DOHH2 (cell line): ENCODE measurements around the gene MVB12B.

ENCODE experiments used
- CTCF ChIP-seq: fragments of 200-600 bp; sonication (generic); IDR thresholded peaks from one replicate; pipeline ENCODE4 v1.5.1; 2014; ENCODE audit warnings: antibody characterized with exemption, mild to moderate bottlenecking, low read depth, low read length; ENCODE audit not compliant: poor library complexity, severe bottlenecking
- EZH2phosphoT487 ChIP-seq: fragments of 200-600 bp; sonication (generic); IDR thresholded peaks from 2 replicates; pipeline ENCODE4 v1.6.1; 2017; ENCODE audit warnings: borderline replicate concordance, mild to moderate bottlenecking, antibody characterized with exemption, low read length, moderate library complexity, mixed read lengths

GRCh38 chr9:126386088-126386487 is 59.5 kb downstream of the MVB12B start:
- TF ChIP-seq CTCF (no peak), EZH2phosphoT487 (no peak)
